HG03342 (cell line): ENCODE measurements around the gene SRGAP1.
"Not testable (repeated sequence)": the region's sequence is repeated elsewhere in the genome, so short reads cannot be mapped to it uniquely, and the experiment has no call there.

ENCODE experiments used
- ATAC-seq: cut with Tn5 transposase; IDR thresholded peaks from one replicate; pipeline ENCODE4 v1.9.1; 2021; ENCODE audit warnings: mild to moderate bottlenecking, moderate library complexity; ENCODE audit not compliant: unreplicated experiment

SRGAP1 gene

DNA sequence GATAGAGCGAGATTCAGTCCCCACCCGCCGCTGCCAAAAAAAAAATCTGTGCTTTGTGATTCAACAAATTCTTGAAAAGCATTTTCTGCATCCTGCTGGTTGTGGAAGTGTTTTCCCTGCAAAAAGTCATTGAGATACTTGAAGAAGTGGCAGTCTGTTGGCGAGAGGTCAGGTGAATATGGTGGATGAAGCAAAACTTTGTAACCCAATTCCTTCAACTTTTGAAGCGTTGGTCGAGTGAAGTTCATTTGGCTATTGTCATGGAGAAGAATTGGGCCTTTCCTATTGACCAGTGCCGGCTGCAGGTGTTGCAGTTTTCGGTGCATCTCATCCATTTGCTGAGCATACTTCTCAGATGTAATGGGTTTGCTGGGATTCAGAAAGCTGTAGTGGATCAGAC, 20.9 kb downstream of the SRGAP1 start:
- ATAC-seq = no peak

DNA sequence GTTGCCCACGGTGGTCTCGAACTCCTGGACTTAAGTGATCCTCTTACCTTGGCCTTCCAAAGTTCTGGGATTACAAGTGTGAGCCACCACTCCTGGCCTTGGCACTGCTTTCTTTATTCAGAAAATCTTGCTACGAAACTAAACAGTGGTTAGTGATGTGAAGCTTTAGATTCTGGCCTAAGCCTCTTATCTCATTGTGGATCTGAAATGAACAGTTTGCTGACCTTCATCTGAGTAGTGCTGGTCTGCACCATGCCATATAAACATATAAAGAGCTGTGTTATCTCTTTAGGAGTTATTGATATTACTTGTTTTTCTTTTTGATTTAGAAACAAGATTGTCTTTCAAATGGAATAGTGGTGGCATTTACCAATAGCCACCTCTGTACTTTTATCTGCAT, 22.6 kb downstream of the SRGAP1 start:
- ATAC-seq = no peak

- no peak for ATAC-seq
Measured at GRCh38 chr12:63869656-63870055, 25.2 kb downstream of the SRGAP1 start.

DNA sequence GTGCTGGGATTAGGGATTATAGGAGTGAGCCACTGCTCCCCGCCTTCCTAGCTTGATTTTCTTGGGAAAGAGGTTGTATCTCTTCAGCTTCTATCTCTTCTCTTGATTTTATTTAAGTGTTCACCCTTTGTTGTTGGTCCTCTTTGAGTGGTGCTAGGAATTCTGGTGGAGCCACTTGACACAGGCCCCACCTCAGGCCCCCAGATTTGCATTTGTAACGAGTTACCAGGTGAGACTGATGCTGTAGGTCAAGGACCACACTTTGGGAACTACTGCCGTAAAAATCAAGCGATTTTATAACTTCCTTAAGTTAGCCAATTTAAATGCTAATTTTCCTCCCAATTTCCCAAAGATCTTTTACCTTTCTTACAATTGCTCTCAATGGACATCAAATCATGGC, 26.3 kb downstream of the SRGAP1 start:
- no peak for ATAC-seq

- no peak for ATAC-seq
Measured at GRCh38 chr12:63874897-63875480, 30.5 kb downstream of the SRGAP1 start.

- ATAC-seq = no peak
Measured at GRCh38 chr12:63875703-63876102, 31.2 kb downstream of the SRGAP1 start.

- ATAC-seq = no peak
Measured at GRCh38 chr12:63876980-63877379, 32.5 kb downstream of the SRGAP1 start.

DNA sequence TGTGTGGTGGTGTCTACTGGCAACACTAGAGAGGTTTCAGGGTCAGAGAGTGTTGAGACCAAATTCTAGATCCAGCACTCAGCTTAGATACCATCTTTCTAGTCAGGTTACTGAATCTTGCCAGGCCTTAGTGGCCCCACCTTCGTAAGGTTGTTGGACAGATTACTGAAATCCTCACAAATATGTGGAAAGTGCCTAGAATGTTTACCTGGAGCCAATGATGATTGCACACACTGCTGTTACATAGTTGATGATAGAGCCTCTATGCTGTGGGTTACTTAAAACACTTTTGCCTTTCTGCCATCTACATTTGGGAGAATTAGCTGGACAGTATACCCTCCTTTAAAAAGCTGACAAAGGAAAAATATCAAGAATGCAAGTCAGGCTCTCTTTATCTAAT, 33.2 kb downstream of the SRGAP1 start:
- ATAC-seq = no peak

DNA sequence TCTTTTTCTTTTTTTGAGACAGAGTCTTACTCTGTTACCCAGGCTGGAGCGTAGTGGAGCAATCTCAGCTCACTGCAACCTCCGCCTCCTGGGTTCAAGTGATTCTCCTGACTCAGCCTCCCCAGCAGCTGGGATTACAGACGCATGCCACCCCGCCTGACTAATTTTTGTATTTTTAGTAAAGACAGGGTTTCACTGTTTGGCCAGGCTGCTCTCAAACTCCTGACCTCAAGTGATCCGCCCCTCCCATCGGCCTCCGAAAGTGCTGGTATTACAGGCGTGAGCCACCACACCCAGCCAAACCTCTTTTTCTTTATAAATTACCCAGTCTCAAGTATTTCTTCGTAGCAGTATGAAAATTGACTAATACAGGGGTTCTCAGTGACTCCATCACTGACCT, 35.7 kb downstream of the SRGAP1 start:
- ATAC-seq = not testable (repeated sequence)

- ATAC-seq = no peak
Measured at GRCh38 chr12:63880742-63881263, 36.3 kb downstream of the SRGAP1 start.

GRCh38 chr12:63882844-63883243, 38.3 kb downstream of the SRGAP1 start:
- ATAC-seq = no peak

GRCh38 chr12:63885401-63885800, 40.9 kb downstream of the SRGAP1 start:
- no peak for ATAC-seq

DNA sequence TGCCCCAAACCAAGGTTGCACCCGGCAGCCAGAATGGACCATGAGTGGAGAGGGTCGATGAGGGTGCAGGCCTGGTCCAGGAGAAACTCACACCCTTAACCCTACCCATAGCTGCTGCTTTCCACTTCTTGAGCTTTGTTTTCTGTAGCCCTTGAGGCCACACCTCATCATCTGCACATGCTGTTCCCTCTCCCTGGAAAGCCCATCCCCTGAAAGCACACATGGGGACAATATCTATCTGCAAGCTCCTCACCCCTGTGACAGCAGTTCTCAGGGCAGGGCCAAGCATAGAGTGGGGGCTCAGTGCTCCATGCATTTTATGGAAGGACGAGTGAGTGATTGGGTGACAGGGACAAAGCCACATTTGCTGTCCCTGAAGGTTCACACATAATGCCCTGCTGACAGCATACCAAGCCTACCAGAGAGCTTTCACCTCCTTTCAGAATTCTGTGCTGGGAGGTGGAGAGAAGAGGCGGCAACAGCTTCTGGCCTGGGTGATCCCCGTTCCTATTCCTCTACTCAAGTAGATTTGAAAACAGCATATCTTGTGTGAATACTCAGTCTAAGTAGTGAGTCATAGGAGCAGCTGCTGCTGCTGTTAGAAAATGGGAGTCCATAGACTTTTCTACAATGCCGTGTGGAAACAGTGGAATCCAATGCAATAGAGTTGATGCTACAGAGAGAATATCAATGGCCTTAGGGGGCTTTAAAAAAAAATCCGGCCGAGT, 44.6 kb downstream of the SRGAP1 start:
- ATAC-seq = no peak

DNA sequence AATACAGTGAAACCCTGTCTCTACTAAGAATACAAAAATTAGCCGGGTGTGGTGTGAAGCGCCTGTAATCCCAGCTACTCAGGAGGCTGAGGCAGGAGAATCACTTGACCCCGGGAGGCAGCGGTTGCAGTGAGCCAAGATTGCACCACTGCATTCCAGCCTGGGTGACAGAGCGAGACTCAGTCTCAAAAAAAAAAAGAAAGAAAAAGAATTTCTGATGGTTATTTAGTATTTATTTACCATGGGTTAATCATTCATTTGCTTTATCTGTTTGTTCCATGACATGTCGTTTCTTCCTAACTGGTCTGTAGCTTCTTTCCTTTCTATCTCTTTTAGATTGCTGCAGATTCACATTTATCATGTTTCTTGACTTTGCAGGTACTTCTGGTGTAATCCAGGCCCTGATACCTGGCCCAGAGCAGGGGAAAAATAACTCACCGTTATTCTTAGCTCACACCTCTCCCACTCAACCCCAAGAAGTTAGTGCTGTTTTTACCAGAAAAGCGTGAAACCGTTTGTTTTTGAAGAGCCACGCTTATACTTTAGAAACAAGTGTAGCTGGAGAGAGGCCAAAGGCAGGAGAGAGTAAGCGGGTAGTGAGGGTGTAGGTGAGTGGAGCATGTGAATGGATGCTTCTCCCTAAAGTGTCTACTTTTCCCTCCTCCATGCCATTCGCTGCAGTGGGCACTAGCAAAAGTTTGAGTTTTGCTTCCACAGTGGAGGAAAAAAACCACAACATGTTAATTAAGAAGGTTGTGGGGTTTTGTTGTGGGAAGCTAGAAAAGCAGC, 45.4 kb downstream of the SRGAP1 start:
- ATAC-seq = no peak

DNA sequence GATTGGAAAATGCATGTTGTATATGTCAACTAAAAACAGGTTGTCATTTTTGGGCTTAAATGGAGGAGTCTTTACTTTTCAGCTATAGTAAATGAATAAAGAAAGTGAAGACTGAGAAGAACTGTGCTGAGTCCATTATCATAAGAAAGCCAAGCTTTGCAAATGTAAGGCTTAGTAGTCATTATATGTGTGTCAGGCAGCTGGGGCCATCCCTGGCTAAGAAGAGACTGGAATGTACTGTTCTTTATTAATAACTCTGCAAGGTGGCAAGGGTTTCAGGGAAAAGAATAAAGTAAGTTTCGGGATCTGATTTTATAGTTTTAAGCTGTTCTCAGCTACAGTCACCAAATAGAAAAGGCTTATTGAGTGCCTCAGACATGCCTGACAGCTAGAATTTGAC, 48.7 kb downstream of the SRGAP1 start:
- ATAC-seq = no peak

- ATAC-seq = no peak
Measured at GRCh38 chr12:63894132-63894531, 49.6 kb downstream of the SRGAP1 start.

- ATAC-seq = no peak
Measured at GRCh38 chr12:63895841-63896240, 51.3 kb downstream of the SRGAP1 start.

- ATAC-seq = no peak
Measured at GRCh38 chr12:63897931-63898330, 53.4 kb downstream of the SRGAP1 start.

GRCh38 chr12:63898764-63899337, 54.4 kb downstream of the SRGAP1 start:
- no peak for ATAC-seq

DNA sequence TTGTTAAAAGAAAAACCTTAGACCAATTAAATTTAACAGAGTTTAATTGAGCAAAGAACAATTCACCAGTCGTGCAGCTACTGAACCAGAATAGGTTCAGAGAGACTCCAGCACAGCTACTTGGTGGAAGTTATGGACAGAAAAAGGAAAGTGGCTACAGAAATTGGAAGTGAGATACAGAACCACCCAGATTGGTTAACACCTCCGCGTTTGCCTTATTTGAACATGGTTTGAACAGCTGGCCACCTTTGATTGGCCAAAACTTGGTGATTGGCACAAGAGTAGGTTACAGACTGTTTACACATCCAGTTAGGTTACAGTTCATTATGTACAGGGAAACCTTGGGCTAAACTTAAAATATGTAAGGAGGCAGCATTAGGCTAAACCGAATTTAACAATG, 54.9 kb downstream of the SRGAP1 start:
- ATAC-seq = no peak
